Tibial nerve (tissue), 4 donors: ENCODE results near the gene NR3C1. TPM values are rescaled to one million over a fixed set of nuclear protein-coding genes. Genes with fewer than 3 reads are reported as not detected.

Source experiments
- DNase-seq, 2 donors: peaks; one replicate each; pipeline ENCODE4 v3.0.0-alpha.2; 2019; ENCODE audit warnings: low spot score in 2 of 2
- H3K27ac ChIP-seq, 4 donors: fragments of 200-600 bp; sonication (generic) in 3 of 4; one replicate each; pipeline ENCODE4 v1.5.1; 2017 to 2019; ENCODE audit warnings: mild to moderate bottlenecking in 1 of 4
- H3K27me3 ChIP-seq, 2 donors: fragments of 200-600 bp; sonication (generic) in 1 of 2; one replicate each; pipeline versions ENCODE4 v1.5.1 to v1.6.0; 2017 to 2019
- H3K36me3 ChIP-seq, 3 donors: fragments of 200-600 bp; sonication (generic); one replicate each; pipeline ENCODE4 v1.5.1; 2018 to 2019
- H3K4me1 ChIP-seq, 4 donors: fragments of 200-600 bp; sonication (generic) in 3 of 4; one replicate each; pipeline ENCODE4 v1.5.1; 2017 to 2019
- H3K4me3 ChIP-seq, 4 donors: fragments of 200-600 bp; sonication (generic) in 3 of 4; one replicate each; pipeline ENCODE4 v1.5.1; 2017 to 2019; ENCODE audit warnings: mild to moderate bottlenecking in 1 of 4, moderate library complexity in 1 of 4
- H3K9me3 ChIP-seq, 4 donors: fragments of 200-600 bp; sonication (generic) in 3 of 4; one replicate each; pipeline ENCODE4 v1.5.1; 2017 to 2019
- EP300 ChIP-seq, 2 donors: sonication (generic); formaldehyde crosslinking; IDR thresholded peaks; one replicate each; pipeline ENCODE4 v1.6.1; 2017; ENCODE audit warnings: antibody characterized with exemption in 2 of 2, mild to moderate bottlenecking in 1 of 2
- POLR2A ChIP-seq, 2 donors: fragments of 450-650 bp; IDR thresholded peaks; one replicate each; pipeline ENCODE4 v1.6.1; 2017; ENCODE audit warnings: antibody characterized with exemption in 2 of 2, mild to moderate bottlenecking in 2 of 2, moderate library complexity in 2 of 2
- WGBS, 2 donors: methylation state at CpG; one replicate each; pipeline ENCODE4 v1.1.5; 2018; 5-methylcytosine and 5-hydroxymethylcytosine counted together
- total RNA-seq, 4 donors: library from RNA; depleted of rRNA; stranded (reverse); fragments of >200 nt; gene quantifications; one replicate each; pipeline ENCODE4 v1.1.0, GENCODE V29; 2016
- TF ChIP-seq, protein P1 (sequence below), 5 experiments: fragments of 200-600 bp in 3 of 5; fragments of 450-650 bp in 2 of 5; sonication (generic) in 3 of 5; IDR thresholded peaks; one replicate each; pipeline ENCODE4 v1.5.1; 2016 to 2019; ENCODE audit warnings: antibody characterized with exemption in 5 of 5, mild to moderate bottlenecking in 3 of 5, moderate library complexity in 2 of 5

NR3C1 gene
- total RNA-seq, 4 donors from 2014 or later, result 47.1 to 86.2 (median 75.8) TPM

DNA sequence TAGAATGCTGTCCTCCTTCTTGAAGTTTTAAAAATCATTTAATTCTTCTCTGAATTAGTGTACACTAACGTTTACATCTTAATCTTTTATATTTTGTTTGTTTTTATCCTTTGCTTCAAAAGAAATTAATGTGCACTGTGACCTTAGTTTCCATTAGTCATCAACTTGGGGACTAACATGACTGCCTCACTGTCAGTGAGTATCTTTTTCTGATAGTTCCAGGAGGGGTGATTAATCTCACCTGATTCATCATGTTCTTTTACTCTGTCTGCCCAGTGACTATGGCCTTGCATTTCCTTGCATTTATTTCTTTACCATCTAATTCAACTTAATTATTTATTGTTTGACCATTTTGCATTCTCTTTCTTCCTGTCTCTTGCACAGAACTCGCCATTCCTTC, 33.4 kb upstream of the NR3C1 start:
- TF ChIP-seq EP300 (IDR thresholded peaks at IDR 0.05) (no peak), POLR2A (IDR thresholded peaks at IDR 0.05) (no peak)
- TF ChIP-seq, protein P1, sequence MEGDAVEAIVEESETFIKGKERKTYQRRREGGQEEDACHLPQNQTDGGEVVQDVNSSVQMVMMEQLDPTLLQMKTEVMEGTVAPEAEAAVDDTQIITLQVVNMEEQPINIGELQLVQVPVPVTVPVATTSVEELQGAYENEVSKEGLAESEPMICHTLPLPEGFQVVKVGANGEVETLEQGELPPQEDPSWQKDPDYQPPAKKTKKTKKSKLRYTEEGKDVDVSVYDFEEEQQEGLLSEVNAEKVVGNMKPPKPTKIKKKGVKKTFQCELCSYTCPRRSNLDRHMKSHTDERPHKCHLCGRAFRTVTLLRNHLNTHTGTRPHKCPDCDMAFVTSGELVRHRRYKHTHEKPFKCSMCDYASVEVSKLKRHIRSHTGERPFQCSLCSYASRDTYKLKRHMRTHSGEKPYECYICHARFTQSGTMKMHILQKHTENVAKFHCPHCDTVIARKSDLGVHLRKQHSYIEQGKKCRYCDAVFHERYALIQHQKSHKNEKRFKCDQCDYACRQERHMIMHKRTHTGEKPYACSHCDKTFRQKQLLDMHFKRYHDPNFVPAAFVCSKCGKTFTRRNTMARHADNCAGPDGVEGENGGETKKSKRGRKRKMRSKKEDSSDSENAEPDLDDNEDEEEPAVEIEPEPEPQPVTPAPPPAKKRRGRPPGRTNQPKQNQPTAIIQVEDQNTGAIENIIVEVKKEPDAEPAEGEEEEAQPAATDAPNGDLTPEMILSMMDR (IDR thresholded peaks at IDR 0.05), result no peak
- Histone ChIP-seq H3K27ac (no peak overlapping the region), H3K9me3 (no peaks in the 10 kb centered on the region), H3K4me3 (no peak overlapping the region), H3K4me1 (peaks cover 0 to 13% (median 0%) of the 10 kb centered on the region in 4 donors), H3K36me3 (no peaks in the 10 kb centered on the region), H3K27me3 (no peaks in the 10 kb centered on the region)
- 74 to 80% methylated on average over 2 of the region's 2 CpGs for WGBS, 2 donors
- no peak for DNase-seq

DNA sequence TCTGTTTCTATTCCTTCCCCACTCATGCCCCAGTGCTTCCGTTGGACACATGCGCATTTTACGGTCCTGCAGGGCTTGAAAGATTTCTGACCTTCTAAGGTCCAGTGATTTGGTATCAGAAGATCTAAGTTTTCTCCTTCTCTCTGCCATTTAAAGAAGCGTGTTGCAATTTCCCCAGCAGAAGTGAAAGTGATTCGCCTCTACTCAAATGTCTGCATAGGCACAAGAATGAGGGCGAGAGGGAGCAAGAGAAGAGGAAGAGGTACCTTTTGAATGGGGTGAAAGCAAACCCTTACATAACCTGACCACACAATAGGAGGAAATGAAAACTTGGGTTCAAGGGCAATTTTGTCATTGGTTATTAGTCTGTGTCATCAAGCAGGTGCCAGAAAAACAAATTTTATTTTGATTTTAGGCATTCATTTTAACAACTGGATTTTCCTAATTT, 31.7 kb upstream of the NR3C1 start:
- H3K27ac ChIP-seq, result peak overlapping the region in 3 of 4 donors; percentile 44 to 62 (median 61)
- peak overlapping the region in 2 of 4 donors; percentile 26 to 28 for H3K4me3 ChIP-seq

DNA sequence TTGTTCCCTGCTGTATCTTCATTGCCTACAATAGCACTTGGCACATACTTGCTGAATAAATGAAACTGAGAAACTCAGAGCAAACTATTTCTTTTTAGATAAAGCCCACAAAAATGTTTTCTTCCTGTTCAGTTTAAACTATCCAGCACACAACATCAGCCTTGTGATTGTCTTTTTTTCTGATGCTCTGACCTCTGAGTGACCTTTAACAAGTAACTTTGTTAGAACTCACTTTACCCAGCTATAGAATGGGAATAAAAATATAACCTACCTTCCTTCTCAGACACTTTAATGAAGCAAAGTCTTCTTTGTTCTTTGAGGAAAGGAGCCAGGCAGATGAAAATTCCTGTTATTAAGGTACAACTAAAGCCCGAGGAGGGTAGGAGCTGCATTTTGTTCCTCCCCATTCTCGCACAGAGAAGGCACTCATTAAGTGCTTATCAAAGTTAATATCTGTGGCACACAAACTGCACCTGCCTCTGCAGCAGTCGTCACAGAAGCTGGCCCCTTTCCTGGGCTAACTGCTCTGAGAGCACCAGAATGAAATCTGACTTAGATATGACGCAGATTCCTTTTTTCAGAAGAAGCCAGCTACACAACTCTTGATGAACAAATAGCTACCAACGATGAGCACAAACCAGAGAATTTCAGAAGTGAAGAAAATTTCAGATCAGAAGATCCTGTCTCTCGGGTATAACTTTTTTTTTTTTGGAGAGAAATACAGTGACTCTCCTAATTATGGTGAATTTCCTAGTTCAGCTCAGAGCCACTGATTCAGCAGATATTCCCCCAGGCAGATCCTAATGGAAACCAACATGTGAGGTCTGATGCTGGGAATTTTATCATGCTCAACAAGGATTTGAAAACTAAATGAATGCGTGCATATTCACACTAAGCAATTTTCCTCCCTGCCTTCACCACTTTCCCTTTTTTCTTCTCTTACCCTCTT, 31.0 kb upstream of the NR3C1 start:
- Histone ChIP-seq H3K4me3 (peak overlapping the region in 2 of 4 donors; percentile 26 to 28), H3K27me3 (no peaks in the 10 kb centered on the region), H3K27ac (peak overlapping the region in 3 of 4 donors; percentile 44 to 62 (median 61)), H3K36me3 (no peaks in the 10 kb centered on the region), H3K9me3 (no peaks in the 10 kb centered on the region), H3K4me1 (peaks cover 0 to 13% (median 0%) of the 10 kb centered on the region in 4 donors)
- DNase-seq, result no peak
- 48 to 63% methylated on average over 7 of the region's 7 CpGs for WGBS, 2 donors
- TF ChIP-seq EP300 (IDR thresholded peaks at IDR 0.05) (no peak), POLR2A (IDR thresholded peaks at IDR 0.05) (no peak)
- TF ChIP-seq, protein P1 (IDR thresholded peaks at IDR 0.05), result no peak

More for the DNA sequence above, 31.7 kb upstream of the NR3C1 start:
- TF ChIP-seq, protein P1 (IDR thresholded peaks at IDR 0.05), result no peak
- TF ChIP-seq EP300 (IDR thresholded peaks at IDR 0.05), result peak in 1 of 2 donors; percentile 71
- Histone ChIP-seq H3K4me1 (peaks cover 0 to 13% (median 0%) of the 10 kb centered on the region in 4 donors), H3K27me3 (no peaks in the 10 kb centered on the region), H3K9me3 (no peaks in the 10 kb centered on the region), H3K36me3 (no peaks in the 10 kb centered on the region)
- 54 to 66% methylated on average over 6 of the region's 6 CpGs for WGBS, 2 donors
- DNase-seq, result peak in 1 of 2 donors; percentile 63

DNA sequence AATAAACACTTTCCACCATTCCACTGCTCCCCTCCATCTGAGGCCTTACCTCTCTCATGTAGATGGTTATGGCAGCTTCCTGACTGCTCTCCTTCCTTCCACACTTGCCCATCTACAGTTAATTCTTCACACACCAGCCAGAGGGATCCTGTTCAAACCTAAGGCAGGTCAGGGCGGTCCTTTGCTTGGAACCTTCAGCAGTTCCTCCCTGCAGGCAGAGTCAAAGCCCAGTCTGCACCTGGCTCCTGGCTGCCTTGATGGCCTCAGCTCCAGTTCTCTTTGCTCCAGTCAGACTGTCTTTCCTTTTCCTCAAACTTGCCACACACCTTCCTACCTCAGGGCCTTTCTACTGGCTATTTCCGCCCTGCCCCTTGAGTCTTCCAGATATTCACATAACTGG, 30.2 kb upstream of the NR3C1 start:
- Histone ChIP-seq H3K9me3 (no peaks in the 10 kb centered on the region), H3K27me3 (no peaks in the 10 kb centered on the region), H3K36me3 (no peaks in the 10 kb centered on the region), H3K27ac (no peak overlapping the region), H3K4me3 (no peak overlapping the region), H3K4me1 (peaks cover 0 to 13% (median 0%) of the 10 kb centered on the region in 4 donors)
- TF ChIP-seq EP300 (IDR thresholded peaks at IDR 0.05), result no peak
- TF ChIP-seq, protein P1 (IDR thresholded peaks at IDR 0.05), result no peak
- no peak for TF ChIP-seq POLR2A (IDR thresholded peaks at IDR 0.05)
- DNase-seq, result no peak
- whole genome bisulfite sequencing, 2 donors, result 95% methylated on average over 2 of the region's 2 CpGs

DNA sequence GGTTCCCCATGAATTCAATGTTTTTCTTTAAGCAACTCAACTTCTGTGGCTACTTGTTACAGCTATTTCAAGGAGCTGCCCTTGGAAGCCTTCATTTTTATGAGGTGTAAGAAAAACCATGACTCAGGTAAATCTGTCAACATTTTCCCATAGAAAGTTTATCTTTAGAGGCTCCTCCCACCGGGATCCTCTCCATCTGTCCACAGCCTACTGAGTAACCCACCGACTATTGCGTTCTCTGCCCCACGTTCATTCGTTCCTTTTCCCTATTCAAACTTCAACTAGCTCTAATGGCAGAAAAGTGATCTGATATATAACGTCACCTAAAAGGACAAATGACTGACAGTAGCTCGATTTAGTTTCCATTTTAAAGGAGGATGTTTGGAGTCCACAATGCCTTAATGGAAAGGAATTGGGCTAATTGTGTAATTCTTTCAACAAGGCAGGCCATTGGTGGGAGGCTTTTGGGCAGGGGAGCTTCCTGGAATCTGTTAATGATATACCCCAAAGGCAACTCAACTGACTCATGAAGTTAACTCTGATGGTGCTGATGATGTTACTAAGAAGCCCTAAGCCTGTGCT, 29.3 kb upstream of the NR3C1 start:
- no peaks in the 10 kb centered on the region for H3K27me3 ChIP-seq
- H3K36me3 ChIP-seq, result no peaks in the 10 kb centered on the region
- H3K9me3 ChIP-seq, result no peaks in the 10 kb centered on the region
- H3K4me3 ChIP-seq, result no peak overlapping the region
- peaks cover 0 to 13% (median 0%) of the 10 kb centered on the region in 4 donors for H3K4me1 ChIP-seq
- no peak for DNase-seq
- no peak for TF ChIP-seq POLR2A (IDR thresholded peaks at IDR 0.05)
- TF ChIP-seq EP300 (IDR thresholded peaks at IDR 0.05), result no peak
- TF ChIP-seq, protein P1 (IDR thresholded peaks at IDR 0.05), result no peak
- H3K27ac ChIP-seq, result no peak overlapping the region
- WGBS, 2 donors, result 86 to 90% methylated on average over 7 of the region's 7 CpGs
